GM12801 (cell line): Measurements from ENCODE around the gene SLC10A3.

Experiments
- TF ChIP-seq, protein P1 (sequence below): IDR thresholded peaks from one replicate; pipeline ENCODE4 v1.5.1; 2011; ENCODE audit warnings: control low read depth; ENCODE audit not compliant: insufficient read length; ENCODE audit errors: extremely low read depth

SLC10A3 gene

GRCh38 chrX:154515090-154515965, 24.9 kb upstream of the SLC10A3 start:
- TF ChIP-seq, protein P1, sequence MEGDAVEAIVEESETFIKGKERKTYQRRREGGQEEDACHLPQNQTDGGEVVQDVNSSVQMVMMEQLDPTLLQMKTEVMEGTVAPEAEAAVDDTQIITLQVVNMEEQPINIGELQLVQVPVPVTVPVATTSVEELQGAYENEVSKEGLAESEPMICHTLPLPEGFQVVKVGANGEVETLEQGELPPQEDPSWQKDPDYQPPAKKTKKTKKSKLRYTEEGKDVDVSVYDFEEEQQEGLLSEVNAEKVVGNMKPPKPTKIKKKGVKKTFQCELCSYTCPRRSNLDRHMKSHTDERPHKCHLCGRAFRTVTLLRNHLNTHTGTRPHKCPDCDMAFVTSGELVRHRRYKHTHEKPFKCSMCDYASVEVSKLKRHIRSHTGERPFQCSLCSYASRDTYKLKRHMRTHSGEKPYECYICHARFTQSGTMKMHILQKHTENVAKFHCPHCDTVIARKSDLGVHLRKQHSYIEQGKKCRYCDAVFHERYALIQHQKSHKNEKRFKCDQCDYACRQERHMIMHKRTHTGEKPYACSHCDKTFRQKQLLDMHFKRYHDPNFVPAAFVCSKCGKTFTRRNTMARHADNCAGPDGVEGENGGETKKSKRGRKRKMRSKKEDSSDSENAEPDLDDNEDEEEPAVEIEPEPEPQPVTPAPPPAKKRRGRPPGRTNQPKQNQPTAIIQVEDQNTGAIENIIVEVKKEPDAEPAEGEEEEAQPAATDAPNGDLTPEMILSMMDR: no peak

- TF ChIP-seq, protein P1: no peak
These were observed 23.3 kb upstream of the SLC10A3 start for GRCh38 chrX:154513716-154514115.

GRCh38 chrX:154512879-154513553, 22.6 kb upstream of the SLC10A3 start:
- TF ChIP-seq, protein P1: no peak

DNA sequence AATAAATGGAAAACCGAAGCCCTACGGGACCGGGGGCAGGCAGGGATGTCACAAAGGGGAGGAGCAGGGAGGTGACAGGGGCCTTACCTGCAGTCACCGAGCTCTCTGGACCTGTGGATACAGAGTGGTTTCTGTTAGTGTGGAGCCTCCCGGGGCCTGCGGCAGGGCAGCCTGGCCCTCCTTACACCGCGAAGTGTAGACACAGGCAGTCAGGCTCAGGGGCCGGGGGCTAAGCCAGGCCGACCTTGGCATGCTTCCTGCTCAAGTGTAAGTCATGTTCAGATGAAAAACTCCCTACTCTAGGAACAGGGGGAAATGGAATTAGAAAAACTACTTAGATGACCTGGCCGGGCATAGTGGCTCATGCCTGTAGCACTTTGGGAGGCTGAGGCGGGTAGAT, 21.3 kb upstream of the SLC10A3 start:
- TF ChIP-seq, protein P1: no peak

DNA sequence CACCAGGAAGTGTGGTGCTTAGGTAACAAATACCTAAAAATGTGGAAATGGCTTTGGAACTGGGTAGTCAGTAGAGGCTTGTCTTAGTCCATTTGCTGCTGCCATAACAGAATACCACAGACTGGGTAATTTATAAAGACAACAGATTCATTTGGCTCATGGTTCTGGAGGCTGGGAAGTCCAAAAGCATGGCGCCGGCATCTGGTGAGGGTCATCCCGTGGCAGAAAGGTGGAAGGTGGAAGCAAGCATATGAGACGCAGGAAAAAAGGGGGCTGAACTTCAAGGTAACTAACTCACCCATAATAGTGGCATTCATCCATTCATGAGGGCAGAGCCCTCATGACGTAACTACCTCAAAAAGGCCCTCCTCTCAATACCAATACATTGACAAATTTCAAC, 19.0 kb upstream of the SLC10A3 start:
- TF ChIP-seq, protein P1: no peak

GRCh38 chrX:154508384-154508745, 17.9 kb upstream of the SLC10A3 start:
- TF ChIP-seq, protein P1: no peak

DNA sequence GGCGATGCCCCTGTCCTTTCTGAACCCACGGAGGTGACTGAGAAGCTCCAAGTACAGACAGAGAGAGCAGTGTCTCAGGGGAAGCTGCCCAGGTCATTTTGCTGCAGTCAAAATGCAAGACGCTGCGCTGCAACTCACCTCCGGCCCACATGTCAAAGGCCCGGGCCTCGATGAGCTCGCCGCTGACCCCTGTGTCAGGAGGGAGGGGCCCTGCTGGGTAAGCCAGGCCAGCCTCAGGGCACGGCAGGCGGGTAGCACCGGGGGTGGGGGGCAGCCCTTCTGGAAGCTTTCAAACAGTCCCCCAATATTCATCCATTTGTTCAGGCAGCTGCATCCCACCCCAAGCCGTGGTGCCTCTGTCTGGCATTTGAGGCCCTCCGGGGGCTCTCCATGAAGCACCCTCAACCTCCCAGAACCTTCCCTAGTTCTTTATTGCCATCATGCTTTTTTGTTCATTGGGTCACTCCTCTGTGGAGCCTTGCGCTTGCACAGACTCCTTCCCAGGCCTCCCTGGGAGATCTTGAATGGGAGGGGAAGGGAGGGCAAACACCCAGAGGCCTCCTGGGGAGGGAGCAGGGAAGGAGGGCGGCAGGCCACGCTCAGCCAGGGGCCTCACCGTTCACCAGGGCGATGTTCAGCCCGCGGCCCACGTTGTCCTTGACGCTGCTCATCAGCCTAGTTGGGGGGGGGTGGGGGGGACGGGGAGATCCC, 17.4 kb upstream of the SLC10A3 start:
- TF ChIP-seq, protein P1: no peak
